GM18499 (cell line): ENCODE data around the gene FAM89B.
"Not testable (repeated sequence)": the region's sequence is repeated elsewhere in the genome, so short reads cannot be mapped to it uniquely, and the experiment has no call there.

Source experiments
- ATAC-seq: cut with Tn5 transposase; IDR thresholded peaks from one replicate; pipeline ENCODE4 v1.9.1; 2021; ENCODE audit warnings: moderate number of reproducible peaks; ENCODE audit not compliant: insufficient read depth, unreplicated experiment

The FAM89B gene

GRCh38 chr11:65572356-65573051 is at the start of gene FAM89B:
FAM89B (plus strand) TSS chr11:65572538; CDS start chr11:65572670, 132 bp downstream.
- ATAC-seq = no peak

GRCh38 chr11:65522718-65523630 is 49.4 kb upstream of the FAM89B start:
- not testable (repeated sequence) for ATAC-seq

GRCh38 chr11:65523631-65523968 is 48.7 kb upstream of the FAM89B start:
- ATAC-seq = not testable (repeated sequence)

GRCh38 chr11:65524014-65524740 is 48.2 kb upstream of the FAM89B start:
- no peak for ATAC-seq

GRCh38 chr11:65524741-65525545 is 47.4 kb upstream of the FAM89B start, which contains the start of gene SCYL1:
SCYL1 (plus strand) TSS chr11:65525083; CDS start chr11:65525154, 71 bp downstream.
- no peak for ATAC-seq

GRCh38 chr11:65525546-65526480 is 46.5 kb upstream of the FAM89B start:
- no peak for ATAC-seq

GRCh38 chr11:65526744-65527143 is 45.6 kb upstream of the FAM89B start:
- no peak for ATAC-seq

- ATAC-seq = no peak
Measured at GRCh38 chr11:65528819-65529350, 43.5 kb upstream of the FAM89B start.

- ATAC-seq = no peak
Measured at GRCh38 chr11:65529475-65530156, 42.7 kb upstream of the FAM89B start.

GRCh38 chr11:65530157-65530496 is 42.2 kb upstream of the FAM89B start:
- ATAC-seq = no peak

GRCh38 chr11:65532388-65533064 is 39.8 kb upstream of the FAM89B start:
- no peak for ATAC-seq

GRCh38 chr11:65535102-65535501 is 37.2 kb upstream of the FAM89B start:
- no peak for ATAC-seq

- no peak for ATAC-seq
Measured at GRCh38 chr11:65536412-65537295, 35.7 kb upstream of the FAM89B start.

- no peak for ATAC-seq
Measured at GRCh38 chr11:65537296-65537597, 35.1 kb upstream of the FAM89B start.

- no peak for ATAC-seq
Measured at GRCh38 chr11:65537620-65538231, 34.6 kb upstream of the FAM89B start.

- ATAC-seq = no peak
Measured at GRCh38 chr11:65538232-65538914, 34.0 kb upstream of the FAM89B start.
